PC-9 (cell line): ENCODE data around the gene CHCT1. TPM values are rescaled to one million over a fixed set of nuclear protein-coding genes. Genes with fewer than 3 reads are reported as not detected.

Experiments
- BruUV-seq: library from RNA; stranded (reverse); fragments of 400-500 nt; replicated peaks from 2 replicates; lab custom pipeline; 2021; lab: Mats Ljungman, UMichigan
- CTCF ChIA-PET: fragments of 300-600 bp; sonication (Branson Sonifier 250); formaldehyde crosslinking; loops from one replicate; lab custom pipeline; 2022; ENCODE audit warnings: antibody characterized with exemption; lab: Charles Lee
- POLR2A ChIA-PET: fragments of 300-600 bp; sonication (Branson Sonifier 250); formaldehyde crosslinking; loops from one replicate; lab custom pipeline; 2022; ENCODE audit warnings: antibody characterized with exemption; ENCODE audit not compliant: unreplicated experiment; lab: Charles Lee
- DNase-seq, 2 experiments: peaks; one replicate each; pipeline versions ENCODE4 v3.0.0 to v3.0.0-alpha.2; 2015 to 2022; ENCODE audit warnings: mixed read lengths in 1 of 2
- H2AFZ ChIP-seq: fragments of 200-600 bp; sonication (generic); 2 replicates; pipeline ENCODE4 v1.8.1; 2017; ENCODE audit warnings: antibody characterized with exemption
- H3F3A ChIP-seq: fragments of 200-600 bp; sonication (generic); 2 replicates; pipeline ENCODE4 v1.8.1; 2017; ENCODE audit warnings: antibody characterized with exemption, mild to moderate bottlenecking, low read depth; ENCODE audit not compliant: insufficient read depth
- H3K27ac ChIP-seq: fragments of 200-600 bp; sonication (generic); 2 replicates; pipeline ENCODE4 v1.6.1; 2016; ENCODE audit warnings: mixed run types
- H3K27me3 ChIP-seq: fragments of 200-600 bp; sonication (generic); 2 replicates; pipeline ENCODE4 v1.6.1; 2016; ENCODE audit warnings: low read depth, mixed run types; ENCODE audit not compliant: insufficient read depth
- H3K36me3 ChIP-seq: fragments of 200-600 bp; sonication (generic); 2 replicates; pipeline ENCODE4 v1.6.1; 2016; ENCODE audit warnings: low read depth, mixed run types
- H3K4me1 ChIP-seq: fragments of 200-600 bp; sonication (generic); replicated peaks from 2 replicates; pipeline ENCODE4 v1.6.1; 2016; ENCODE audit warnings: mixed run types; ENCODE audit not compliant: insufficient read depth
- H3K4me2 ChIP-seq: fragments of 200-600 bp; sonication (generic); 2 replicates; pipeline ENCODE4 v1.6.1; 2017; ENCODE audit warnings: mixed run types
- H3K4me3 ChIP-seq: fragments of 200-600 bp; sonication (generic); 2 replicates; pipeline ENCODE4 v1.6.1; 2016; ENCODE audit warnings: mixed run types
- H3K79me2 ChIP-seq: fragments of 200-600 bp; sonication (generic); 2 replicates; pipeline ENCODE4 v1.6.1; 2017; ENCODE audit warnings: low read depth, mixed run types
- H3K9me2 ChIP-seq: fragments of 200-600 bp; sonication (generic); 2 replicates; pipeline ENCODE4 v1.8.1; 2017; ENCODE audit warnings: mild to moderate bottlenecking; ENCODE audit not compliant: insufficient read depth
- H3K9me3 ChIP-seq: fragments of 200-600 bp; sonication (generic); 2 replicates; pipeline ENCODE4 v1.8.1; 2016; ENCODE audit warnings: low read depth; ENCODE audit not compliant: insufficient read depth
- H4K20me1 ChIP-seq: fragments of 200-600 bp; sonication (generic); 2 replicates; pipeline ENCODE4 v1.8.1; 2017; ENCODE audit not compliant: insufficient read depth
- CTCF ChIP-seq: fragments of 200-600 bp; sonication (generic); conservative IDR thresholded peaks from 2 replicates; pipeline ENCODE4 v1.6.1; 2017; ENCODE audit warnings: mixed run types, antibody characterized with exemption, mild to moderate bottlenecking, moderate library complexity
- EZH2 ChIP-seq: fragments of 200-600 bp; sonication (generic); IDR thresholded peaks from 2 replicates; pipeline ENCODE4 v1.8.0; 2017; ENCODE audit warnings: antibody characterized with exemption, low read depth
- intact Hi-C: fragments of 100-400 bp; cut with micrococcal nuclease; formaldehyde crosslinking; loops from one replicate; pipeline ENCODE4 v1.10.0; 2022; ENCODE audit not compliant: unreplicated experiment
- total RNA-seq: library from RNA; stranded (reverse); gene quantifications from 2 replicates; pipeline ENCODE4 v1.2.3, GENCODE V29; 2021

The CHCT1 gene
- total RNA-seq, 1 experiment from 2014 or later, result not detected

GRCh38 chr17:60435244-60436167 is 13.2 kb downstream of the CHCT1 start:
- Histone ChIP-seq H2AFZ (no peak overlapping the region), H3K4me2 (no peak overlapping the region), H3K79me2 (no peaks in the 10 kb centered on the region), H3K4me3 (no peak overlapping the region), H3K9me3 (no peaks in the 10 kb centered on the region), H3K4me1 (no peaks in the 10 kb centered on the region), H3F3A (no peaks in the 10 kb centered on the region), H3K27ac (no peak overlapping the region), H3K27me3 (no peaks in the 10 kb centered on the region), H3K9me2 (no peaks in the 10 kb centered on the region), H4K20me1 (no peaks in the 10 kb centered on the region), H3K36me3 (no peaks in the 10 kb centered on the region)
- peak; percentile 98 for TF ChIP-seq CTCF
- TF ChIP-seq EZH2, result no peak
- no TSS peak for BruUV-seq
- peak; percentile 55 to 72 for DNase-seq
- intact Hi-C loops, result loop anchor here (1.0 to 10.0 kb wide), 3 partner anchors 203 to 292 kb away; no protein-coding TSS in a partner anchor
- CTCF ChIA-PET, result interaction anchor here (0.6 kb wide), 1 partner anchor 203 kb away, joined by 3 read pairs; no protein-coding TSS in a partner anchor
- POLR2A ChIA-PET, result no interaction called here

GRCh38 chr17:60436676-60437075 is 14.4 kb downstream of the CHCT1 start:
- POLR2A ChIA-PET, result no interaction called here
- Histone ChIP-seq H3K27ac (no peak overlapping the region), H3K9me2 (no peaks in the 10 kb centered on the region), H3K4me3 (no peak overlapping the region), H3K9me3 (no peaks in the 10 kb centered on the region), H3F3A (no peaks in the 10 kb centered on the region), H3K79me2 (no peaks in the 10 kb centered on the region), H4K20me1 (no peaks in the 10 kb centered on the region), H3K27me3 (no peaks in the 10 kb centered on the region), H3K4me2 (no peak overlapping the region), H3K4me1 (no peaks in the 10 kb centered on the region), H3K36me3 (no peaks in the 10 kb centered on the region), H2AFZ (no peak overlapping the region)
- intact Hi-C loops, result loop anchor here (1.0 to 10.0 kb wide), 3 partner anchors 202 to 293 kb away; no protein-coding TSS in a partner anchor
- TF ChIP-seq EZH2 (no peak), CTCF (no peak)
- CTCF ChIA-PET, result no interaction called here
- DNase-seq, result no peak
- no TSS peak for BruUV-seq

GRCh38 chr17:60439501-60439900 is 17.2 kb downstream of the CHCT1 start:
- no peak for DNase-seq
- no peaks in the 10 kb centered on the region for H3K27me3 ChIP-seq
- H3K36me3 ChIP-seq, result no peaks in the 10 kb centered on the region
- H2AFZ ChIP-seq, result no peak overlapping the region
- POLR2A ChIA-PET, result no interaction called here
- intact Hi-C loops, result loop anchor here (10.0 kb wide), 1 partner anchor 215 kb away; no protein-coding TSS in a partner anchor
- no peak overlapping the region for H3K4me3 ChIP-seq
- TF ChIP-seq EZH2 (no peak), CTCF (no peak)
- no peaks in the 10 kb centered on the region for H3K79me2 ChIP-seq
- no peaks in the 10 kb centered on the region for H4K20me1 ChIP-seq
- CTCF ChIA-PET, result interaction anchor here (0.6 kb wide), 1 partner anchor 213 kb away, joined by 7 read pairs; no protein-coding TSS in a partner anchor
- peaks cover 4% of the 10 kb centered on the region; the same call in 1 of the 2 replicates for H3F3A ChIP-seq
- no peak overlapping the region for H3K27ac ChIP-seq
- H3K4me1 ChIP-seq, result no peaks in the 10 kb centered on the region
- BruUV-seq, result no TSS peak
- no peaks in the 10 kb centered on the region for H3K9me2 ChIP-seq
- H3K9me3 ChIP-seq, result no peaks in the 10 kb centered on the region
- H3K4me2 ChIP-seq, result no peak overlapping the region
